Measurements from ENCODE around the gene GUCA1A. TPM values are rescaled to one million over a fixed set of nuclear protein-coding genes. Genes with fewer than 3 reads are reported as not detected.
A peak's percentile ranks its signal among the peaks of the same experiment; 100 is the strongest.

GUCA1A gene
- total RNA-seq, 2 experiments from 2014 or later, result 0.20 TPM; not detected in 1

DNA sequence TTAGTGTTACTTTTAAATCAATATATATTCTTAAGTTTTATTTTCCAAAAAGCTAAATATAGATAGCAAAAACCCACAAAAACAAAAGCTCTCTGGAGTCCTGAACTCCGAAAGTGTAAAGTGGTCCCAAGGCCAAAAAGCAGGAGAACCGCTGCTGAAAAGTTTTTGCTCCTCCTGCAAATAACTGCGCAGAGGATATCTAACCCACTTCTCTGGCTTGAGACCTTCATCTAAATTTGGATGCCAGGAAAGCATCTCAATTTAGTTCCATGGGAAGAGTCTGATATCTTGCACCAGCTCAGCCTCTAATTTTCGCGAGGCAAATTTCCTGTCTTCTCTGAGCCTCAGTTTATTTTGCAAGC, 44.0 kb downstream of the GUCA1A start:
- H3K4me1 Mint-ChIP-seq (ENCODE audit: low read depth), result peaks cover 31% of the 10 kb centered on the region
- intact Hi-C loops (cut with micrococcal nuclease), result loop anchor here (10.0 kb wide), 1 partner anchor 292 kb away; the partner anchor contains the start of genes BYSL and MED20
- peaks cover 18% of the 10 kb centered on the region for H3K36me3 Mint-ChIP-seq (ENCODE audit: low read depth)
- H3K27ac Mint-ChIP-seq, result peak overlapping the region; percentile 97
- TF ChIP-seq, protein P1, sequence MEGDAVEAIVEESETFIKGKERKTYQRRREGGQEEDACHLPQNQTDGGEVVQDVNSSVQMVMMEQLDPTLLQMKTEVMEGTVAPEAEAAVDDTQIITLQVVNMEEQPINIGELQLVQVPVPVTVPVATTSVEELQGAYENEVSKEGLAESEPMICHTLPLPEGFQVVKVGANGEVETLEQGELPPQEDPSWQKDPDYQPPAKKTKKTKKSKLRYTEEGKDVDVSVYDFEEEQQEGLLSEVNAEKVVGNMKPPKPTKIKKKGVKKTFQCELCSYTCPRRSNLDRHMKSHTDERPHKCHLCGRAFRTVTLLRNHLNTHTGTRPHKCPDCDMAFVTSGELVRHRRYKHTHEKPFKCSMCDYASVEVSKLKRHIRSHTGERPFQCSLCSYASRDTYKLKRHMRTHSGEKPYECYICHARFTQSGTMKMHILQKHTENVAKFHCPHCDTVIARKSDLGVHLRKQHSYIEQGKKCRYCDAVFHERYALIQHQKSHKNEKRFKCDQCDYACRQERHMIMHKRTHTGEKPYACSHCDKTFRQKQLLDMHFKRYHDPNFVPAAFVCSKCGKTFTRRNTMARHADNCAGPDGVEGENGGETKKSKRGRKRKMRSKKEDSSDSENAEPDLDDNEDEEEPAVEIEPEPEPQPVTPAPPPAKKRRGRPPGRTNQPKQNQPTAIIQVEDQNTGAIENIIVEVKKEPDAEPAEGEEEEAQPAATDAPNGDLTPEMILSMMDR (IDR thresholded peaks at IDR 0.05), result no peak
- H3K9me3 Mint-ChIP-seq, result no peaks in the 10 kb centered on the region
- ATAC-seq (no peak), DNase-seq (no peak)
- ChIA-PET POLR2A (interaction anchor here (0.7 to 1.5 kb wide), 4 partner anchors 10 to 173 kb away, joined by 3 to 7 read pairs (median 4); no protein-coding TSS in a partner anchor), CTCF (interaction anchor here (0.7 to 5.1 kb wide), 8 partner anchors 13 to 347 kb away, joined by 3 to 53 read pairs (median 4); partner anchors contain the start of genes TAF8 and UBR2)
- H3K4me3 Mint-ChIP-seq, result peak overlapping the region; percentile 100
- no peaks in the 10 kb centered on the region for H3K27me3 Mint-ChIP-seq

DNA sequence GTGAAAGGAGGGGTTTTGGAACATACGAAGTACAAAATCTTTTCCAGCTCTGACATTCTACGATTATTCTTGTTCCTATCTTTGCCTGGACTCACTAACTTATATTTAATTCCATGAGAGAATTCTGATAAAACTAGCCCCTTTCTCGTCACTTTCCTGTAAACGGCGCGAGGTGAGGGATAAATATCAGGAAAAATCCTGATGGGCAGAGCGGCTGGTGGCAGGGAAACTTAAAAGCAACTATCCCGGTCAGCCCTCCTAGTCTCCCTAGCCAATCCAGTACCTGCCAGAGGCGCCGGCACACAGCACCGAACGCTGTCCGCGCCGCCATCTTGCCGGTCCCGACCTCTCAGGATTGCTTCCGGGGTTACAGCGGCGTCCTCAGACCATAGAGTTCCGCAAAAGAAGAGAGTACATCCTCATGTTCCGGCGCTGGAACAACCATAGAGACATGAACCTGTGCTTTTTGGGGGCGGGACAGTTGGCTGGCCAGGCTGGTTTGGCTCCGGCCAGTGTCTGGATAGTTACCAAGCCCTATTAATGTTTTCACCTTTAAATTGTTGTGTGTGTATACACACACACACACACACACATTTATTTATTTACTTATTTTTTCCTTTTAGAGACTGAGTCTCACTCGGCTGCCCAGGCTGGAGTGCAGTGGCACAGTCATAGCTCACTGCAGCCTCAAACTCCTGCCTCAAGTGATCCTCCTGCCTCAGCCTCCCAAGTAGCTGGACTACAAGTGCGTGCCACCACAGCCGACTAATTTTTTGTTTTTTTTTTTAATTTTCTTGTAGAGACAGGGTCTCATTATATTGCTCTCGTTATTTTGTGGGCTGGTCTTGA, 44.6 kb downstream of the GUCA1A start, which contains the start of gene MRPS10:
Gene MRPS10 (minus strand): TSS at position 343 of the 849 bp plus-strand sequence. CDS start 12 bp downstream, at position 331.
- H3K27me3 Mint-ChIP-seq, result no peaks in the 10 kb centered on the region
- POLR2A ChIA-PET, result interaction anchor here (0.6 to 1.5 kb wide), 4 partner anchors 9 to 99 kb away, joined by 3 to 7 read pairs (median 3); no protein-coding TSS in a partner anchor
- TF ChIP-seq, protein P1 (IDR thresholded peaks at IDR 0.05), result no peak
- CTCF ChIA-PET, result interaction anchor here (0.7 to 5.1 kb wide), 8 partner anchors 13 to 346 kb away, joined by 3 to 53 read pairs (median 4); partner anchors contain the start of genes TAF8 and UBR2
- peaks cover 14% of the 10 kb centered on the region for H3K36me3 Mint-ChIP-seq (ENCODE audit: low read depth)
- peak; percentile 100 for ATAC-seq
- peaks cover 31% of the 10 kb centered on the region for H3K4me1 Mint-ChIP-seq (ENCODE audit: low read depth)
- DNase-seq, result peak; percentile 95
- H3K27ac Mint-ChIP-seq, result peak within 1 kb of the TSS; percentile 97
- peak within 1 kb of the TSS; percentile 100 for H3K4me3 Mint-ChIP-seq
- intact Hi-C loops (cut with micrococcal nuclease), result loop anchor here (10.0 kb wide), 1 partner anchor 293 kb away; the partner anchor contains the start of genes BYSL and MED20
- H3K9me3 Mint-ChIP-seq, result no peaks in the 10 kb centered on the region

DNA sequence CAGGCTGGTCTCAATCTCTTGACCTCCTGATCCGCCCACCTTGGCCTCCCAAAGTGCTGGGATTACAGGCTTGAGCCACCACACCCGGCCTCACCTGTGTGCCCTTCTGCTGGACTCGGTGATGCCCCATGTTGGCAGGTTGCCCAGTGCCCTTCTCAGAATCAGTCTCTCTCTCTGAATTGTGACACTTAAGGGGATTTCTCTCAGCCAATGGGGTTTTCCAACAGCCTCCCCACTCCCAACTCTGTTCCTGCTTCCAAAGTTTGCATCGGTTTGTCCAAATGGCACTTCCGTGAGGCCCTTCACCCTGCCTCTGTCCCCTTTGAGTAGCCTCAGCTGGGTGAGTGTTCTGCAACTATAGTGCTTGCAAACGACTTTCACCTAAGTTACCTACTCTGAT, 47.6 kb downstream of the GUCA1A start:
- no peak for DNase-seq
- ATAC-seq, result no peak
- TF ChIP-seq, protein P1 (IDR thresholded peaks at IDR 0.05), result no peak
- Mint-ChIP-seq H3K4me3 (no peak overlapping the region), H3K27ac (no peak overlapping the region), H3K36me3 (ENCODE audit: low read depth) (peaks cover 4% of the 10 kb centered on the region), H3K27me3 (no peaks in the 10 kb centered on the region), H3K4me1 (ENCODE audit: low read depth) (peaks cover 26% of the 10 kb centered on the region), H3K9me3 (no peaks in the 10 kb centered on the region)
- POLR2A ChIA-PET, result no interaction called here
- CTCF ChIA-PET, result interaction anchor here (2.0 kb wide), 1 partner anchor 327 kb away, joined by 7 read pairs; no protein-coding TSS in a partner anchor
- intact Hi-C loops (cut with micrococcal nuclease), result no loop called here

DNA sequence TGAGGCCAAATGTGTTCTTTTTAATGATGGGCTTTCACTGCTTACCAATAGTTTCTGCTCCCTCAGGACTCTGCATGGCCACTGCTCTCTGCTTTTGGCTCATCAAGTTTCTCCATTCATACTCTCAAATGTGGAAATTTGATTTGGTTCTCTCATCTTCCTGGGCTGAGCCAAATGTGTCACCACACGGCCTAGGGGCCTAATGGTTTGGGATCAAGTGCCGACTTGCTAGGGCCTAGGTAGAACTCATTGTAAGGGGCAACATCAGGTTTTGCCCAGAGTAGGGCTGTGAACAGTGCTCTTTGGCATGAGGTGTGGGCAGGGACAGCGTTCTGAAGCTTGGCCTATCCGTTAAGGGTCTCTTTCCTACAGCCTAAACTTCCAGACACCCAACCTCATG, 48.4 kb downstream of the GUCA1A start:
- Mint-ChIP-seq H3K27me3 (no peaks in the 10 kb centered on the region), H3K4me3 (no peak overlapping the region), H3K27ac (no peak overlapping the region), H3K4me1 (ENCODE audit: low read depth) (peaks cover 21% of the 10 kb centered on the region), H3K36me3 (ENCODE audit: low read depth) (peaks cover 4% of the 10 kb centered on the region), H3K9me3 (no peaks in the 10 kb centered on the region)
- no peak for DNase-seq
- ChIA-PET POLR2A (no interaction called here), CTCF (interaction anchor here (2.0 kb wide), 1 partner anchor 326 kb away, joined by 7 read pairs; no protein-coding TSS in a partner anchor)
- TF ChIP-seq, protein P1 (IDR thresholded peaks at IDR 0.05), result no peak
- ATAC-seq, result no peak
- intact Hi-C loops (cut with micrococcal nuclease), result no loop called here

All from activated CD8-positive, alpha-beta T cell treated with anti-CD3 and anti-CD28 coated beads for 36 hours (primary cell).